GM12878 (cell line): ENCODE results near the gene SLC25A47. TPM values are rescaled to one million over a fixed set of nuclear protein-coding genes. Genes with fewer than 3 reads are reported as not detected.

Experiments used
- BHLHE40 ChIP-seq, 2 experiments: fragments of 450-650 bp in 1 of 2; IDR thresholded peaks; 2 replicates each; pipeline ENCODE4 v1.6.1; 2011 to 2017; ENCODE audit warnings: low read depth in 2 of 2, borderline replicate concordance in 1 of 2, improper control_type of control experiment in 1 of 2, low read length in 1 of 2, mild to moderate bottlenecking in 1 of 2
- CEBPZ ChIP-seq: fragments of 150-350 bp; IDR thresholded peaks from 2 replicates; pipeline ENCODE4 v1.6.1; 2016; ENCODE audit warnings: low read depth, low read length
- CHD1 ChIP-seq: IDR thresholded peaks from 2 replicates; pipeline ENCODE4 v1.6.1; 2012; ENCODE audit warnings: low read depth, low read length, improper control_type of control experiment
- CREM ChIP-seq: IDR thresholded peaks from 2 replicates; pipeline ENCODE4 v1.6.1; 2014; ENCODE audit warnings: antibody characterized with exemption, low read depth
- DPF2 ChIP-seq: fragments of 450-650 bp; IDR thresholded peaks from 2 replicates; pipeline ENCODE4 v1.6.1; 2017; ENCODE audit warnings: mild to moderate bottlenecking
- IKZF1 ChIP-seq: fragments of 450-650 bp; conservative IDR thresholded peaks from 2 replicates; pipeline ENCODE4 v1.6.1; 2017; ENCODE audit warnings: antibody characterized with exemption, mild to moderate bottlenecking
- KDM1A ChIP-seq: fragments of 200-600 bp; sonication (generic); IDR thresholded peaks from 2 replicates; pipeline ENCODE4 v1.6.1; 2016; ENCODE audit warnings: borderline replicate concordance
- MTA2 ChIP-seq: fragments of 450-650 bp; IDR thresholded peaks from 2 replicates; pipeline ENCODE4 v1.6.1; 2016; ENCODE audit warnings: low read depth, mild to moderate bottlenecking, moderate library complexity
- PRDM15 ChIP-seq: fragments of 450-650 bp; formaldehyde crosslinking; IDR thresholded peaks from 2 replicates; pipeline ENCODE4 v1.4.0; 2020; ENCODE audit warnings: mild to moderate bottlenecking, moderate library complexity
- RAD21 ChIP-seq: IDR thresholded peaks from 2 replicates; pipeline ENCODE4 v1.6.1; 2011; ENCODE audit warnings: mild to moderate bottlenecking, low read depth, low read length, moderate library complexity; ENCODE audit not compliant: insufficient read depth
- SMARCA5 ChIP-seq: fragments of 450-650 bp; IDR thresholded peaks from 2 replicates; pipeline ENCODE4 v1.6.1; 2017; ENCODE audit warnings: mild to moderate bottlenecking
- STAT3 ChIP-seq: IDR thresholded peaks from 2 replicates; pipeline ENCODE4 v1.6.1; 2011; ENCODE audit warnings: low read depth, low read length, improper control_type of control experiment
- TCF3 ChIP-seq: IDR thresholded peaks from 2 replicates; pipeline ENCODE4 v1.6.1; 2012; ENCODE audit warnings: low read depth, mild to moderate bottlenecking, low read length, borderline replicate concordance; ENCODE audit not compliant: insufficient read depth
- ZNF274 ChIP-seq: IDR thresholded peaks from one replicate; pipeline ENCODE4 v1.8.0; 2011; ENCODE audit not compliant: insufficient read length, insufficient read depth
- ZZZ3 ChIP-seq: IDR thresholded peaks from 2 replicates; pipeline ENCODE4 v1.6.1; 2011; ENCODE audit warnings: low read depth; ENCODE audit not compliant: control insufficient read depth, insufficient read length
- polyA plus RNA-seq, 11 experiments: library from polyadenylated mRNA; depleted of rRNA in 4 of 11; unstranded in 6 of 11; stranded (reverse) in 5 of 11; fragments of >200 nt; fragmentation: Nextera tagmentation in 4 of 11; fragmentation: Illumina TruSeq in 1 of 11; extraction: Ambion mirVana in 4 of 11; extraction: Trizol in 1 of 11; gene quantifications; 1 replicate in 1 of 11; 2 replicates in 10 of 11; pipeline versions ENCODE4 v1.2.1 to v1.2.3, GENCODE V29; 2011 to 2016; ENCODE audit warnings: inconsistent platforms in 2 of 11, missing spikeins in 2 of 11, low read depth in 1 of 11
- total RNA-seq, 4 experiments: library from RNA; depleted of rRNA in 3 of 4; stranded (reverse); fragments of >200 nt in 3 of 4; fragmentation: Illumina TruSeq in 1 of 4; extraction: Trizol in 1 of 4; gene quantifications; 2 replicates each; pipeline versions ENCODE4 v1.2.1 to v1.2.3, GENCODE V29; 2013 to 2021
- TF ChIP-seq, protein P1 (sequence below): fragments of 450-650 bp; IDR thresholded peaks from 2 replicates; pipeline ENCODE4 v1.6.1; 2017; ENCODE audit warnings: borderline replicate concordance
- TF ChIP-seq, protein P2 (sequence below): fragments of 450-650 bp; IDR thresholded peaks from 2 replicates; pipeline ENCODE4 v1.6.1; 2017; ENCODE audit warnings: mild to moderate bottlenecking, moderate library complexity

SLC25A47 gene
- total and polyA plus RNA-seq, 10 of the 15 experiments (the other 5 are each of a cell fraction or from before 2014, with no cell fraction given): 0.14 TPM; not detected in 9

GRCh38 chr14:100294213-100294962 lies 28.8 kb upstream of the SLC25A47 start (continued):
- TF ChIP-seq CEBPZ: no peak
- no peak for TF ChIP-seq TCF3
- no peak for TF ChIP-seq CHD1
- TF ChIP-seq CREM: 0 out of 2 replicates have a peak, but pooled peaks have one; percentile 18
- no peak for TF ChIP-seq ZZZ3
- TF ChIP-seq MTA2: 0 out of 2 replicates have a peak, but pooled peaks have one; percentile 16
- TF ChIP-seq SMARCA5: peak; percentile 32; the same call in 1 of the 2 replicates
- no peak for TF ChIP-seq ZNF274
- TF ChIP-seq, protein P1, sequence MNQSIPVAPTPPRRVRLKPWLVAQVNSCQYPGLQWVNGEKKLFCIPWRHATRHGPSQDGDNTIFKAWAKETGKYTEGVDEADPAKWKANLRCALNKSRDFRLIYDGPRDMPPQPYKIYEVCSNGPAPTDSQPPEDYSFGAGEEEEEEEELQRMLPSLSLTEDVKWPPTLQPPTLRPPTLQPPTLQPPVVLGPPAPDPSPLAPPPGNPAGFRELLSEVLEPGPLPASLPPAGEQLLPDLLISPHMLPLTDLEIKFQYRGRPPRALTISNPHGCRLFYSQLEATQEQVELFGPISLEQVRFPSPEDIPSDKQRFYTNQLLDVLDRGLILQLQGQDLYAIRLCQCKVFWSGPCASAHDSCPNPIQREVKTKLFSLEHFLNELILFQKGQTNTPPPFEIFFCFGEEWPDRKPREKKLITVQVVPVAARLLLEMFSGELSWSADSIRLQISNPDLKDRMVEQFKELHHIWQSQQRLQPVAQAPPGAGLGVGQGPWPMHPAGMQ: no peak
- TF ChIP-seq RAD21: no peak
- no peak for TF ChIP-seq PRDM15
- TF ChIP-seq DPF2: peak; percentile 35; the same call in 1 of the 2 replicates
- no peak for TF ChIP-seq STAT3
- no peak for TF ChIP-seq KDM1A
- peak in 1 of 2 experiments; percentile 19; a peak in 1 of 4 replicates for TF ChIP-seq BHLHE40 (IDR thresholded peaks at IDR 0.05; ENCODE audit: borderline replicate concordance in 1 of 2, low read depth in 2 of 2, low read length in 1 of 2)
- TF ChIP-seq IKZF1: 0 out of 2 replicates have a peak, but pooled peaks have one; percentile 17
- TF ChIP-seq, protein P2, sequence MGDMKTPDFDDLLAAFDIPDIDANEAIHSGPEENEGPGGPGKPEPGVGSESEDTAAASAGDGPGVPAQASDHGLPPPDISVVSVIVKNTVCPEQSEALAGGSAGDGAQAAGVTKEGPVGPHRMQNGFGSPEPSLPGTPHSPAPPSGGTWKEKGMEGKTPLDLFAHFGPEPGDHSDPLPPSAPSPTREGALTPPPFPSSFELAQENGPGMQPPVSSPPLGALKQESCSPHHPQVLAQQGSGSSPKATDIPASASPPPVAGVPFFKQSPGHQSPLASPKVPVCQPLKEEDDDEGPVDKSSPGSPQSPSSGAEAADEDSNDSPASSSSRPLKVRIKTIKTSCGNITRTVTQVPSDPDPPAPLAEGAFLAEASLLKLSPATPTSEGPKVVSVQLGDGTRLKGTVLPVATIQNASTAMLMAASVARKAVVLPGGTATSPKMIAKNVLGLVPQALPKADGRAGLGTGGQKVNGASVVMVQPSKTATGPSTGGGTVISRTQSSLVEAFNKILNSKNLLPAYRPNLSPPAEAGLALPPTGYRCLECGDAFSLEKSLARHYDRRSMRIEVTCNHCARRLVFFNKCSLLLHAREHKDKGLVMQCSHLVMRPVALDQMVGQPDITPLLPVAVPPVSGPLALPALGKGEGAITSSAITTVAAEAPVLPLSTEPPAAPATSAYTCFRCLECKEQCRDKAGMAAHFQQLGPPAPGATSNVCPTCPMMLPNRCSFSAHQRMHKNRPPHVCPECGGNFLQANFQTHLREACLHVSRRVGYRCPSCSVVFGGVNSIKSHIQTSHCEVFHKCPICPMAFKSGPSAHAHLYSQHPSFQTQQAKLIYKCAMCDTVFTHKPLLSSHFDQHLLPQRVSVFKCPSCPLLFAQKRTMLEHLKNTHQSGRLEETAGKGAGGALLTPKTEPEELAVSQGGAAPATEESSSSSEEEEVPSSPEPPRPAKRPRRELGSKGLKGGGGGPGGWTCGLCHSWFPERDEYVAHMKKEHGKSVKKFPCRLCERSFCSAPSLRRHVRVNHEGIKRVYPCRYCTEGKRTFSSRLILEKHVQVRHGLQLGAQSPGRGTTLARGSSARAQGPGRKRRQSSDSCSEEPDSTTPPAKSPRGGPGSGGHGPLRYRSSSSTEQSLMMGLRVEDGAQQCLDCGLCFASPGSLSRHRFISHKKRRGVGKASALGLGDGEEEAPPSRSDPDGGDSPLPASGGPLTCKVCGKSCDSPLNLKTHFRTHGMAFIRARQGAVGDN: peak; percentile 90
